Heart left ventricle (tissue), 13 donors: Measurements from ENCODE around the gene ZNF846.

Source experiments
- POLR2A ChIP-seq, 2 donors: fragments of 450-650 bp; IDR thresholded peaks; one replicate each; pipeline ENCODE4 v1.6.1; 2017; ENCODE audit warnings: antibody characterized with exemption in 2 of 2, mild to moderate bottlenecking in 2 of 2, moderate library complexity in 2 of 2
- TF ChIP-seq, protein P1 (sequence below), 12 donors: fragments of 200-600 bp; sonication (generic) in 4 of 12; IDR thresholded peaks; one replicate each; pipeline versions ENCODE4 v1.5.0 to v1.8.0; 2018 to 2022; ENCODE audit warnings: antibody characterized with exemption in 12 of 12, mild to moderate bottlenecking in 5 of 12
- donor health status: ischemic (EF 13 %, LVEDD 7.1; RV severe dilation, severe dysfunction).
- donor health status: DM: no; HTN: yes; CAD: no.
- donor health status: DM: no; HTN: no; CAD: no.
- donor health status: ischemic (EF 25% LVEDD 6.9; RV normal size, moderate dysfunction).
- donor health status: ischemic (EF 25% LVEDD 5.7; RV mildly dilated, moderate dysfunction).
- donor health status: ischemic (EF 35%, LVEDD 5.7; RV mildly dilated, moderate dysfunction).
- donor health status: nonischemic (EF 11% LVEDD 7.7; RV severe dilation, severe dysfunction).
- donor health status: DM: yes; HTN: yes; CAD: no.
- donor health status: PGD.
- donor health status: ischemic (EF 29% LVEDD 5.4; RV normal size, mild dysfunction).
- donor health status: nonischemic (EF 23%, LVEDD 6.1; RV moderate dilation, normal function).

DNA sequence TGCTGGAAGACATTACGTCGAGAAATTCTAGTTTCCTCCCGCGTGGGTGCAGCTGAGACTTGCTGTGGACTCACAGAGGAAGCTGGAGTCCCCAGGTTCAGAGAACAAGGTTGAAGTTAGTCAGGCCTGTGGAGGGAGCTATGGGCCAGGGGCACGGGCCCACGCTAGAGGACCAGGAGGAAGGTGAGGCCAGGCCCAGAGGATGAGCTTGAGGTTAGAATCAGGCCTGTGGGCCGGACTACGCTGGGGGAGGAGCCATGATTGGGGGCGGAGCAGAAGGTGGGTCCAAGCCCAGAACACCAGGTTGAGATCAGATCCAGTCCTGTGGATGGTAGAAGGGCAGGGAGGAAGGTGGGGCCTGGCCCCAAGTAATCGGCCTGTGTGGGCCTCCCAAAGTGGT is 32.6 kb downstream of the ZNF846 start:
- TF ChIP-seq, protein P1, sequence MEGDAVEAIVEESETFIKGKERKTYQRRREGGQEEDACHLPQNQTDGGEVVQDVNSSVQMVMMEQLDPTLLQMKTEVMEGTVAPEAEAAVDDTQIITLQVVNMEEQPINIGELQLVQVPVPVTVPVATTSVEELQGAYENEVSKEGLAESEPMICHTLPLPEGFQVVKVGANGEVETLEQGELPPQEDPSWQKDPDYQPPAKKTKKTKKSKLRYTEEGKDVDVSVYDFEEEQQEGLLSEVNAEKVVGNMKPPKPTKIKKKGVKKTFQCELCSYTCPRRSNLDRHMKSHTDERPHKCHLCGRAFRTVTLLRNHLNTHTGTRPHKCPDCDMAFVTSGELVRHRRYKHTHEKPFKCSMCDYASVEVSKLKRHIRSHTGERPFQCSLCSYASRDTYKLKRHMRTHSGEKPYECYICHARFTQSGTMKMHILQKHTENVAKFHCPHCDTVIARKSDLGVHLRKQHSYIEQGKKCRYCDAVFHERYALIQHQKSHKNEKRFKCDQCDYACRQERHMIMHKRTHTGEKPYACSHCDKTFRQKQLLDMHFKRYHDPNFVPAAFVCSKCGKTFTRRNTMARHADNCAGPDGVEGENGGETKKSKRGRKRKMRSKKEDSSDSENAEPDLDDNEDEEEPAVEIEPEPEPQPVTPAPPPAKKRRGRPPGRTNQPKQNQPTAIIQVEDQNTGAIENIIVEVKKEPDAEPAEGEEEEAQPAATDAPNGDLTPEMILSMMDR (IDR thresholded peaks at IDR 0.05) = no peak
- TF ChIP-seq POLR2A (IDR thresholded peaks at IDR 0.05) = no peak
